GM12872 (cell line): ENCODE results near the gene FRAS1.

ENCODE experiments used
- CTCF ChIP-seq: IDR thresholded peaks from 3 replicates; pipeline ENCODE4 v1.5.1; 2011; ENCODE audit warnings: low read depth, mild to moderate bottlenecking, low read length, moderate library complexity; ENCODE audit not compliant: insufficient read depth

The FRAS1 gene

GRCh38 chr4:78210694-78211410, 153.7 kb downstream of the FRAS1 start:
- no peak for TF ChIP-seq CTCF

DNA sequence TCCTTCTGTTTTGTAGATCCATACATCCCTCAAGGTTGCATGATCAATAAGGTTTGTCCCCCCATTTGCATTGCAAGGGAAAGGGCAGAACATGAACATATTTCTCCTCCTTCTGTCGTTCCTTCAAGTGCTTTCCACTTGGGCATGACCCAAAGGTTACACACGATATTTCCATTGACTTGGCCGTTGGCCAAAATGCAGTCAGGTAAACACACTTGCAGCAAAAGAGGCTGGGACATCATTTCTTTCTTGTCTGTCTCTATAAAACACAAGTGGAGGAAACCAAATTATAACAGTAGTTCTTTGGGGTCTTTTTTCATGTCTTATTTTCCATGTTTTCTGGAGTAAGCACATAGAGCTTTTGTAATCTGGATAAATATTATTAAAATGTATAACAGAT, 156.1 kb downstream of the FRAS1 start:
- no peak for TF ChIP-seq CTCF

DNA sequence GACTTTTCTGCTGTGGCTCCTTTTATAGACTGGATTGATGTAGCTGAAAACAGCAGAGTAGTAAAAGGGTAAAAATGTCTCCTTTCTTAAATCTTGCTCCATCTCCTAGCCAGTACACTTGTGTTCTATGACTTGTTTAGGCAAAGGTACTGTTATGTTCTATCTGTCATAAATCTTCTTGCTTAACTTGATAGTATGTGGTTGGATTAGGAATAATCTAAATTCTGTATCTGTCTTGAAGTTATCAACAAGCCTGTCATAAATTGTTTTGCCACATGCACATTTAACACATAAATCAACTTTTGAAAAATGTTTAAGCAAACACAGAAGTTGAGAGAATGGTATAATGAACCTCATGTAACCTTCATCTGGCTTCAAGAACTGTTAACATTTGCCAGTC, 157.0 kb downstream of the FRAS1 start:
- TF ChIP-seq CTCF: no peak

- no peak for TF ChIP-seq CTCF
Observed at GRCh38 chr4:78217557-78217956, 160.4 kb downstream of the FRAS1 start.

- TF ChIP-seq CTCF: no peak
Observed at GRCh38 chr4:78218260-78218659, 161.1 kb downstream of the FRAS1 start.

GRCh38 chr4:78219825-78220224, 162.7 kb downstream of the FRAS1 start:
- no peak for TF ChIP-seq CTCF

DNA sequence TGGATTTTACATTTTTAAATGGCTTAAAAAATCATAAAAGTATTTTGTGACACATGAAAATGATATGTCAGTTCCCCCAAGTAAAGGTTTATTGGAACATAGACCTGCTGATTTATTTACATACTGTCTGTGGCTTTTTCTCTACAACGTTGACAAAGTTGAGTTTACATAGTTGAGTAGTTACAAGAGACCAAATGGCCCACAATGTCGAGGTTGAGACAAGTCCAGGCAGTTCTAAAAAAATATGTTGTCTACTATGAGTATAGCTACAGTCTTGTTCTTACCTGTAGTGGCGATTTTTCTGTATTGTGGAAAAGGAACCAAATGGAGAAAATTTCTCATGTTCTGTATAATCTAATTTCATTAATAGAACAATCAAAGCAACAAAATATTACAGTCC, 163.2 kb downstream of the FRAS1 start:
- no peak for TF ChIP-seq CTCF
